GM23338 (cell line): ENCODE results near the gene PNPLA5. TPM values are rescaled to one million over a fixed set of nuclear protein-coding genes. Genes with fewer than 3 reads are reported as not detected.

Experiments
- ATAC-seq: fragments of 200-7000 bp; cut with Tn5 transposase; 3 replicates; pipeline ENCODE4 v1.9.1; 2020
- DNase-seq: peaks from one replicate; pipeline ENCODE4 v3.0.0-alpha.2; 2015; ENCODE audit warnings: low spot score
- H2AFZ ChIP-seq: fragments of 200-600 bp; sonication (generic); 2 replicates; pipeline ENCODE4 v1.8.0; 2016; ENCODE audit warnings: antibody characterized with exemption, mild to moderate bottlenecking, moderate library complexity
- H3F3A ChIP-seq: fragments of 200-600 bp; sonication (generic); replicated peaks from 2 replicates; pipeline ENCODE4 v1.8.0; 2017; ENCODE audit warnings: antibody characterized with exemption, mixed run types, low read depth
- H3K27ac ChIP-seq: fragments of 200-600 bp; sonication (generic); 2 replicates; pipeline ENCODE4 v1.6.1; 2016; ENCODE audit warnings: low read depth
- H3K27me3 ChIP-seq: fragments of 200-600 bp; sonication (generic); 2 replicates; pipeline ENCODE4 v1.8.0; 2016; ENCODE audit warnings: mild to moderate bottlenecking, mixed run types, moderate library complexity; ENCODE audit not compliant: insufficient read depth
- H3K36me3 ChIP-seq: fragments of 200-600 bp; sonication (generic); 2 replicates; pipeline ENCODE4 v1.8.0; 2016; ENCODE audit warnings: mild to moderate bottlenecking; ENCODE audit not compliant: insufficient read depth
- H3K4me1 ChIP-seq: fragments of 200-600 bp; sonication (generic); 2 replicates; pipeline ENCODE4 v1.8.0; 2016; ENCODE audit warnings: mild to moderate bottlenecking, moderate library complexity; ENCODE audit not compliant: insufficient read depth
- H3K4me2 ChIP-seq: fragments of 200-600 bp; sonication (generic); 2 replicates; pipeline ENCODE4 v1.7.1; 2017; ENCODE audit warnings: mixed run types
- H3K4me3 ChIP-seq: fragments of 200-600 bp; sonication (generic); 2 replicates; pipeline ENCODE4 v1.6.1; 2016; ENCODE audit warnings: mixed run types
- H3K79me2 ChIP-seq: fragments of 200-600 bp; sonication (generic); replicated peaks from 2 replicates; pipeline ENCODE4 v1.8.0; 2017; ENCODE audit warnings: mild to moderate bottlenecking; ENCODE audit not compliant: insufficient read depth
- H3K9me2 ChIP-seq: fragments of 200-600 bp; sonication (generic); 2 replicates; pipeline ENCODE4 v1.8.0; 2017; ENCODE audit not compliant: insufficient read depth
- H4K20me1 ChIP-seq: fragments of 200-600 bp; sonication (generic); replicated peaks from 2 replicates; pipeline ENCODE4 v1.8.0; 2017; ENCODE audit warnings: mild to moderate bottlenecking; ENCODE audit not compliant: insufficient read depth
- H3K27ac Mint-ChIP-seq: 2 replicates; pipeline ENCODE4 v1.8.0; 2020; ENCODE audit warnings: inconsistent platforms, mild to moderate bottlenecking, moderate library complexity, mixed read lengths
- H3K27me3 Mint-ChIP-seq: 3 replicates; pipeline ENCODE4 v1.8.0; 2022; ENCODE audit warnings: low read depth, mild to moderate bottlenecking, moderate library complexity, mixed read lengths, inconsistent platforms; ENCODE audit not compliant: insufficient read depth, poor library complexity
- H3K36me3 Mint-ChIP-seq: 3 replicates; pipeline ENCODE4 v1.8.0; 2021; ENCODE audit warnings: low read depth, mild to moderate bottlenecking, inconsistent platforms, moderate library complexity, mixed read lengths
- H3K4me1 Mint-ChIP-seq: 3 replicates; pipeline ENCODE4 v1.8.0; 2020; ENCODE audit warnings: mild to moderate bottlenecking, inconsistent platforms, mixed read lengths
- H3K4me3 Mint-ChIP-seq: 3 replicates; pipeline ENCODE4 v1.8.0; 2021; ENCODE audit warnings: moderate library complexity, mild to moderate bottlenecking, inconsistent platforms, mixed read lengths
- H3K9me3 Mint-ChIP-seq: 3 replicates; pipeline ENCODE4 v1.8.0; 2020; ENCODE audit warnings: moderate library complexity, mild to moderate bottlenecking, inconsistent platforms, mixed read lengths
- CREB1 ChIP-seq: fragments of 250-450 bp; sonication (Bioruptor Pico); IDR thresholded peaks from 2 replicates; pipeline ENCODE4 v1.5.0; 2020; ENCODE audit warnings: low read depth, mild to moderate bottlenecking, moderate library complexity
- CTCF ChIP-seq, 2 experiments: fragments of 200-600 bp in 1 of 2; sonication (generic) in 1 of 2; conservative IDR thresholded peaks; 2 replicates each; pipeline versions ENCODE4 v1.5.1 to v1.6.1; 2016 to 2017; ENCODE audit warnings: antibody characterized with exemption in 2 of 2, low read depth in 2 of 2, mild to moderate bottlenecking in 2 of 2, moderate library complexity in 1 of 2
- ETS1 ChIP-seq: IDR thresholded peaks from 2 replicates; pipeline ENCODE4 v1.6.1; 2016; ENCODE audit warnings: antibody characterized with exemption
- EZH2 ChIP-seq: fragments of 200-600 bp; sonication (generic); IDR thresholded peaks from one replicate; pipeline ENCODE4 v1.8.0; 2017; ENCODE audit warnings: antibody characterized with exemption, mild to moderate bottlenecking, low read depth; ENCODE audit not compliant: unreplicated experiment
- EZH2phosphoT487 ChIP-seq: fragments of 200-600 bp; sonication (generic); IDR thresholded peaks from one replicate; pipeline ENCODE4 v1.8.1; 2018; ENCODE audit warnings: antibody characterized with exemption; ENCODE audit not compliant: unreplicated experiment
- JUNB ChIP-seq: IDR thresholded peaks from one replicate; pipeline ENCODE4 v1.6.1; 2016; ENCODE audit warnings: antibody characterized with exemption; ENCODE audit not compliant: unreplicated experiment
- NANOG ChIP-seq: IDR thresholded peaks from 2 replicates; pipeline ENCODE4 v1.6.1; 2016; ENCODE audit warnings: antibody characterized with exemption, borderline replicate concordance
- POLR2AphosphoS5 ChIP-seq: IDR thresholded peaks from 2 replicates; pipeline ENCODE4 v1.6.1; 2016; ENCODE audit warnings: antibody characterized with exemption, low read depth
- REST ChIP-seq: IDR thresholded peaks from one replicate; pipeline ENCODE4 v1.6.1; 2018; ENCODE audit warnings: antibody characterized with exemption; ENCODE audit not compliant: unreplicated experiment
- STAT1 ChIP-seq: IDR thresholded peaks from one replicate; pipeline ENCODE4 v1.6.1; 2016; ENCODE audit warnings: antibody characterized with exemption; ENCODE audit not compliant: unreplicated experiment
- ZNF114 ChIP-seq: fragments of 250-450 bp; sonication (Bioruptor Pico); IDR thresholded peaks from 2 replicates; pipeline ENCODE4 v1.5.0; 2020; ENCODE audit warnings: mild to moderate bottlenecking, moderate library complexity
- ZNF331 ChIP-seq: fragments of 250-450 bp; sonication (Bioruptor Pico); IDR thresholded peaks from 2 replicates; pipeline ENCODE4 v1.5.0; 2020; ENCODE audit warnings: low read depth, mild to moderate bottlenecking, moderate library complexity
- ZNF462 ChIP-seq: fragments of 250-450 bp; sonication (Bioruptor Pico); IDR thresholded peaks from 2 replicates; pipeline ENCODE4 v1.5.0; 2020; ENCODE audit warnings: mild to moderate bottlenecking, moderate library complexity
- polyA plus RNA-seq: library from polyadenylated mRNA; unstranded; fragments of >200 nt; fragmentation: Nextera tagmentation; extraction: Ambion mirVana; gene quantifications from 2 replicates; pipeline ENCODE4 v1.2.1, GENCODE V29; 2016
- total RNA-seq: library from RNA; depleted of rRNA; stranded (reverse); fragments of >200 nt; shearing (Covaris generic); gene quantifications from 2 replicates; pipeline ENCODE4 v1.2.3, GENCODE V29; 2014

PNPLA5 gene
- total and polyA plus RNA-seq, 2 experiments from 2014 or later = 2.3 to 6.8 TPM

GRCh38 chr22:43876866-43877509 is 14.8 kb downstream of the PNPLA5 start (continued):
- no peak for TF ChIP-seq REST
- no peak for TF ChIP-seq CREB1 (CRISPR knock-in tag)

- Histone ChIP-seq H4K20me1 (no peaks in the 10 kb centered on the region), H3K79me2 (no peaks in the 10 kb centered on the region), H3K27me3 (no peaks in the 10 kb centered on the region), H3K4me1 (peaks cover 12% of the 10 kb centered on the region), H3K4me3 (no peak overlapping the region), H2AFZ (no peak overlapping the region), H3K9me2 (no peaks in the 10 kb centered on the region), H3K27ac (no peak overlapping the region), H3F3A (no peaks in the 10 kb centered on the region), H3K4me2 (no peak overlapping the region), H3K36me3 (peaks cover 9% of the 10 kb centered on the region; the same call in 1 of the 2 replicates)
- H3K27me3 Mint-ChIP-seq = peaks cover 10% of the 10 kb centered on the region
- no peak for DNase-seq
- H3K27ac Mint-ChIP-seq = no peak overlapping the region
- peaks cover 23% of the 10 kb centered on the region for H3K36me3 Mint-ChIP-seq
- ATAC-seq = no peak
- peaks cover 48% of the 10 kb centered on the region for H3K9me3 Mint-ChIP-seq
- H3K4me1 Mint-ChIP-seq = peaks cover 18% of the 10 kb centered on the region
- H3K4me3 Mint-ChIP-seq = no peak overlapping the region
- TF ChIP-seq ZNF114 (no peak), ETS1 (no peak), ZNF462 (CRISPR knock-in tag) (no peak), STAT1 (no peak), EZH2 (no peak), CTCF (conservative IDR thresholded peaks at IDR 0.05; ENCODE audit: low read depth in 2 of 2) (no peak), ZNF331 (CRISPR knock-in tag) (no peak), CREB1 (CRISPR knock-in tag) (no peak), POLR2AphosphoS5 (no peak), NANOG (no peak), EZH2phosphoT487 (no peak), JUNB (no peak)
These were observed 22.0 kb downstream of the PNPLA5 start for GRCh38 chr22:43869799-43870198.
